ENCODE measurements around the gene IMPDH2. TPM values are rescaled to one million over a fixed set of nuclear protein-coding genes. Genes with fewer than 3 reads are reported as not detected.
A peak's percentile ranks its signal among the peaks of the same experiment; 100 is the strongest.

IMPDH2 gene
- total RNA-seq, 1 donor from 2014 or later, result 100 TPM

- Mint-ChIP-seq H3K36me3 (ENCODE audit: unreplicated experiment) (no peaks in the 10 kb centered on the region), H3K4me3 (ENCODE audit: unreplicated experiment) (no peak overlapping the region), H3K4me1 (ENCODE audit: low read depth, unreplicated experiment) (no peaks in the 10 kb centered on the region), H3K27ac (ENCODE audit: unreplicated experiment) (no peak overlapping the region), H3K9me3 (ENCODE audit: unreplicated experiment) (no peaks in the 10 kb centered on the region), H3K27me3 (ENCODE audit: unreplicated experiment) (no peaks in the 10 kb centered on the region)
- no peak for DNase-seq
- no peak for TF ChIP-seq CTCF (IDR thresholded peaks at IDR 0.05; ENCODE audit: partially characterized antibody, unreplicated experiment)
These were observed 48.9 kb downstream of the IMPDH2 start for GRCh38 chr3:48980295-48980694.

GRCh38 chr3:48979451-48979850 lies 49.7 kb downstream of the IMPDH2 start:
- Mint-ChIP-seq H3K9me3 (ENCODE audit: unreplicated experiment) (no peaks in the 10 kb centered on the region), H3K36me3 (ENCODE audit: unreplicated experiment) (no peaks in the 10 kb centered on the region), H3K4me3 (ENCODE audit: unreplicated experiment) (no peak overlapping the region), H3K4me1 (ENCODE audit: low read depth, unreplicated experiment) (no peaks in the 10 kb centered on the region), H3K27me3 (ENCODE audit: unreplicated experiment) (no peaks in the 10 kb centered on the region), H3K27ac (ENCODE audit: unreplicated experiment) (no peak overlapping the region)
- no peak for DNase-seq
- no peak for TF ChIP-seq CTCF (IDR thresholded peaks at IDR 0.05; ENCODE audit: partially characterized antibody, unreplicated experiment)

Small RNA genes within 50 kb of the gene (microRNA-seq; reads per million reads assigned to microRNA genes)
- 5,745 reads per million, percentile 97 among the genes with 10 or more reads in this experiment for gene MIR191 (ENCODE audit: unreplicated experiment)
- gene MIR425 (ENCODE audit: unreplicated experiment), result 4,427 reads per million, percentile 96 among the genes with 10 or more reads in this experiment

Other genes with a start within 250 kb of the IMPDH2 start
- 55.5 TPM for gene PRKAR2A, start 181.5 kb downstream of the IMPDH2 start, total RNA-seq (ENCODE audit: unreplicated experiment)
- 24.3 TPM for gene SLC25A20, start 130.5 kb downstream of the IMPDH2 start, total RNA-seq (ENCODE audit: unreplicated experiment)
- gene ARIH2, start 110.6 kb downstream of the IMPDH2 start, total RNA-seq (ENCODE audit: unreplicated experiment), result 74.6 TPM
- 18.4 TPM for gene P4HTM, start 39.2 kb downstream of the IMPDH2 start, total RNA-seq (ENCODE audit: unreplicated experiment)
- 236 TPM for gene WDR6, start 22.0 kb downstream of the IMPDH2 start, total RNA-seq (ENCODE audit: unreplicated experiment)
- 26.3 TPM for gene DALRD3, start 10.8 kb downstream of the IMPDH2 start, total RNA-seq (ENCODE audit: unreplicated experiment)
- gene NDUFAF3, start 7.3 kb downstream of the IMPDH2 start, total RNA-seq (ENCODE audit: unreplicated experiment), result 50.6 TPM
- 135 TPM for gene QRICH1, start 64.7 kb upstream of the IMPDH2 start, total RNA-seq (ENCODE audit: unreplicated experiment)
- gene QARS1, start 75.4 kb upstream of the IMPDH2 start, total RNA-seq (ENCODE audit: unreplicated experiment), result 266 TPM
- 83.1 TPM for gene USP19, start 91.4 kb upstream of the IMPDH2 start, total RNA-seq (ENCODE audit: unreplicated experiment)
- gene LAMB2, start 103.7 kb upstream of the IMPDH2 start, total RNA-seq (ENCODE audit: unreplicated experiment), result 16.6 TPM
- gene CCDC71, start 136.9 kb upstream of the IMPDH2 start, total RNA-seq (ENCODE audit: unreplicated experiment), result 22.1 TPM
- gene KLHDC8B, start 142.2 kb upstream of the IMPDH2 start, total RNA-seq (ENCODE audit: unreplicated experiment), result 36.3 TPM
- gene C3orf62, start 247.8 kb upstream of the IMPDH2 start, total RNA-seq (ENCODE audit: unreplicated experiment), result 7.5 TPM

All from glutamatergic neuron (in vitro differentiated cells).